Lung microvascular endothelial cell (primary cell): ENCODE data around the gene UNC5B. TPM values are rescaled to one million over a fixed set of nuclear protein-coding genes. Genes with fewer than 3 reads are reported as not detected.

Source experiments
- DNase-seq, 2 donors: peaks; one replicate each; pipeline versions ENCODE4 v3.0.0 to v3.0.0-alpha.2; 2010; ENCODE audit warnings: low read depth in 2 of 2
- total RNA-seq: library from RNA; depleted of rRNA; stranded (reverse); fragments of >200 nt; gene quantifications from 2 replicates; pipeline ENCODE4 v1.2.1, GENCODE V29; 2014

The UNC5B gene
- total RNA-seq, 1 donor from 2014 or later, result 10.9 TPM

DNA sequence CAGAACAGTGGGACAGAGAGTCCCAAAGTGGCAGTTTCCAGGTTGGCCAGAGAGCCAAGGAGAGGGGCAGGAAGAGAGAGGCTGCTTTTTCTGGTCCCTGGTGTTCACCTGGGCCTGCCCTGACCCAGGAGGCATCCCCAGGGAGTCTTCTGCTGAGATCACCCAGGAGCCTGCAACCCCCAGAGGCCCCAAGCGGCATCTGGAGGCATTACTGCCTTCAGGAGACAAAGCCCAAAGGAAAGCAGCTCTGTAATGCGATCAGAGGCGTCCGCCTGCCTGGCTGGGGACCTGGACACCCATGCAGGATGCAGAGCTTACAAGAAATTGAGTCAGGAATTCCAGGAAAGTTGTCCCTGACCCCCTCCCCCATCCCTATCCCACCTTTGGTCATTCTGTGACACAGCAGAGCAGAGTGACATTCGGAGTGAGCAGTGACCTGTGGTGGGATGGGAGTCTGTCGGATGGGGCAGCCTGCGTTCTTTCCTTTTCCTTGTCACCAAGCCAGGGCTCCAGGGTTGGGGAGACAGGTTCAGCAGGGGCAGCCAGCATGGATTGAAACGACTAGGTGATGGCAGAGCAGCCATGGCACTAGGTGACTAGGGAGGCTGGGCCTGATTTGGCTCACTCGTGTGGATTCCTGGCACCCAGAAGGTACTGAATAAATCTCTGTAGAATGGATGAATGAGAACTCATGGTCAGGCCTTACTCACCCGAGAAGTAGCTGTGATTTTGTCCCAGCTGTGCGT, 10.4 kb downstream of the UNC5B start:
- no peak for DNase-seq

DNA sequence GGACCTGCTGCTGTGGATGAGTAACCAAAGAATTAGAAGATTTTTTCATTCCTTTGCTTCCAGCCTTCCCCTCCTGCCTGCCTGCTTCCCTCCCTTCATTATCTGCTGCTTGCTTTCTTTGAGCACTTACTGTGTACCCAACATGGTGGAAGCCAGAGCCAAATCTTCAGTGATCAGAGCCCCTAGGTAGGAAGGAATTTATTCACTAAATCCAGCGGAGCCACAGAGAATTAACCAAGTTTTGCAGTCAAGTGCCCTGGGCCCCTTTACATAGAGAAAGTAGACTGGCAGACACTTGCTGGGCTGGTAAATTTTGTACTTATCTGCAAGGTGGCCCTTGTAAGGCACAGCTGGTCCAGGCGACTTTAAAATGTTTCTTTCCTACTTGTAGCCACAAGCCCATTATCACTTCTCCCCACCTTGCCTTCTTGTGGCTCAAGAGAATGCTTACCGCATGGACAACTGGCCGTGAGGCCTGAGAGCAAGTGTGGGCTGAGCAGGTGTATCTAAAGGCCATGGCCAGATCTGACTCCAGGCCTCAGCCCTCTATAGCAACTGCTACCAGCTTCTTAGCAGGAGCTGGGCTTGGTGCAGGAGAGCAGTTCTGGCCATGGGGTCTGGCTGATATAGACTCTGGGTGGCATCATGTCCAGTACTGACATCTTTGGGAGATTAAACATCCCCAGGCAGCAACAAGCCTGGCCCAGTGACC, 11.1 kb downstream of the UNC5B start:
- no peak for DNase-seq

DNA sequence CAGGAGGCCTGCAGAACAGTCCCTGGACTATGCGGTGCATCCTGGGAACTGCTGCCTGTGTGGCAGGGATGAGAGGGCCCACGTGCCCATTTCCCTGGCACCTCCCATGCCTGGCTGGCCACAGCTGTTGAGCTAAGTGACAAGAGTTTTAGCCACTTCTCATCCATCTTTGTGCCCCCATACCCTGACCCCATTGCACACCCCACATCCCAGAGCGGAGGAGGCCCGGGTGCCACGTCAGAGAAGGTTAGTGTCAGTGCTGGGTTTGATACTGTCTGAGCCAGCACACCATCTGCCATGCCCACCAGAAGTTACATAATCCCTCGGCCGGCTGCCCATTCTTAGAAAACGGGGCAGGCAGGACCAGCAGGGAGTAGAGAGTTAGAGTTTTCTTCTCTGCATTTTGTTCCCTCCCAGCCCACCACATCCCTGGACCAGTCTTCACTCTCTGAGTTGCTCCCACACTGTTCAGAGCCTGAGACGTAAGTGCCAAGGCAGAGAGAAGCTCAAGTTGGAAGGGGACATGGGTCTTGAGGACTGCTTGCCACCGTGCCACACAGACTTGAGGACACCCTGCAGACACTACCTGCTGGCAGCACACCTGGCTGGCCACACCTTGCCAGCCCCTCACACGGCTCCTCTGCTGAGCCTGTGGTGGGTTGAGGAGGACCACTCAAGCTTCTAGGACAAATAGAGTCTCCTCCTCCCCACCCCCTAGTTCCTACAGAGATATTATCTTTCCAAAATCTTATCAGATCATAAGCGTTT, 13.1 kb downstream of the UNC5B start:
- no peak for DNase-seq

DNA sequence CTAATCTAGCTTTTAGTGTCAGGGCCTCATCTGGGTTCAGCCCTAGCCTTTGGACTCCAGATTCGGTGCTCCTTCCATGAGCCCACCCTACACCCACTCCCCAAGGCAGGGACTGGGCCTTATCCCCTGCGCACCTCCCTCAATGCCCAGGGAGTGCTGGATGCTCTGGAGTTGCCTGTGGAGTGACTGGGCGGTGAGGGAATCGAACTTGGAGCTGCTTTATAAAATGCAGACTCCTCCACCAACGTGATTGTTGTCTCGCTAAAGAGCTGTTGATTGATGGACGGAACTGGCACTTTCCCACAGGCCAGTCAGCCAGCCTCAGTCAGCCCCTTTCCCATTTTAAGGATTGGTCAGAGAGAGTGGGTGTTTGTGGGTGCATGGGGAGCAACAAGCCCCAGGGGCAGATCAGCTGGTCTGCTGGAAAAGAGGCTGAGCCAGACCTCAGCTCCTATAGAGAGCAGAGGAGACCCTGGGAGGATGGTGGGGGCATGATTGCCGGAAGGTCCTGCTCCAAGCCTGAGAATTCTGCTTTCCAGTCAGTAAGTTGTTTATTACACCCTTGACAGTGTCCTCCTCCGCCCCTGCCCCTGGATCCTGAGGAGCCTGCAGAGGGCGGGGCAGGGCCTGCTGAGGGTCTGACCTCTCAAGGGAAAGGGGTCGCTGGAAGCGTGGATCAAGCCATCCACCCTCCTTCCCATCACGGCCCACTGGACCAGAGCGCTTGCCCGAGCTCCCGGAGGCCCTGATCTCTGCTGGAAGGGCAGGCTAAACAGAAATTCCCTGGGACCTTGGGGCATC, 16.7 kb downstream of the UNC5B start:
- DNase-seq, result no peak

DNA sequence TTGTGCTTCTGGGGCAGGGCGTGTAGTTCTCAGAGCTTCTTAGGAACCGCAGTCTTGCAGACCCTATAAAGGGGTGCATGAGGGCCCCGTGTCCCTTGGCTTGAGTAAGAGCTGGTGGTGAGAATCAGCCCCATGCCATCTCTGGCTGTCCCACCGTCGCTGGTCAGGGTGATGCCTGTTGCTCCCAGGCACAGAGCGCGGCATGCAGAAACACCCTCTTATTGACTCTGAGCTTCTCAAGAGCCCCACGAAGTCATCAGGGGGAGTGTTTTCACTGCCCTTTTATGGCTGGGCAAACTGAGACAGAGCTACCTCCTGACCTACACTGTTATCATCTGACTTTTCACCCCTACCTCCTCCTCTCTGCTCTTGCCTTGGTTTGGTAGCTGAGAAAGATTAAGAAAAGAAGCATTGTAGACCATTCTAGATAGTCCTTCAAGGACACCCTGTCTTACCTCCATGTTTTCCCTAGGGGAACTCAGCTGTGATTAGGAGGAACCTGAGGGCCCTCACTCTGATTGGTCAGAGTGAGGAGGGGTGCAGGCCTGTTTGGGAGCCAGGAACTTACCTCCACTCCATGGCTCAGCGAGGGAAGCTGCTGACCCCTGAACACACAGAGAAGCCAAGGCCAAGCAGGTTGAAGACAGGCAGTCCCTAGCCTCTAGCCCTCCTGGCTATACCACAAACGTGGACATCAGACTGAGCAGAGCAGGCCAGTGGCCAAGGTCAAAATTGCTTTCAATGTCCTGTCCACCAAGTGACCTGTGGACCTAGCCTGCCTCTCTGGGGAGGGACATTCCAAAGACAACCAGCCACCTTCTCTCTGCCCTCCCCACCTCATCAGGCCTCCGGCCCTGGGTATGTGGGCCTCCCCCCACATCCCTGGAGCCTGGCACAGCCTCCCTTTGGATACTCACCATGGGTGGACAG, 17.6 kb downstream of the UNC5B start:
- no peak for DNase-seq

DNA sequence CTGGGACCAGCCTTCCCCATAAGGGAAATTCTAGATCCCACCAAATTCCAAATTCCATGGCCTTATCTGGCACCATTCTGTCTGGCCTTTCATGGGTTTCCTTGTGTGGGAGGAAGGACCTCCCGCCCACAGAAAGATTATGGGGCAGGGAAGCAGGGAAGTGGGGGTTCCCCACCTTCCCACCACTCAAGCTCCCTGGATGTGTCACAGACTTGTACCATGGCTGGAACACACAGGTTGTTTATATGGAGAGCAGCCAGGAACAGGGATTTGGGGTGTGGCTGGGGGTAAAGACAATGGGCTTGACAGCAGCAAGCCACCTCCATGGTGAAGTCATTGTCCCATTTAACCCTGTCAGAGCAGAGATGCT, 18.3 kb downstream of the UNC5B start:
- no peak for DNase-seq

DNA sequence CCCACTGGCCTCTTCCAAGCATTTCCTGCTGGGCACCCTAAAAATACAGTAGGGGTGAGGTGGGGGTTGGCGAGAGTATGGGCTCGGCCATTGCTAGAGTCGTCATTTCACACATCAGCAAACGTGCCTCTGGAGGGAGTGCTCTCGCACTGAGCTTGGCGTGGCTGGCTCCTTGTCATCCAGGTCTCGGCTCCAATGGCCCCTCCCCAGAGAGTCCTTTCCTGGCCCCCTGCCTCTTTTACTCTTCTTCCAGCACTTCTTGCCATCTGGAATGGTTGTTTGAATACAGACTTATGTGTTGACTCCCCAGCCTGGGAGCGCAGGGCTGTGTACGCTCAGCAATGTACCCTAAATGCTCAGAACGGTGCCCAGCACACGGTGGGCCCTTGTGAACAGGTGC, 18.8 kb downstream of the UNC5B start:
- no peak for DNase-seq

DNA sequence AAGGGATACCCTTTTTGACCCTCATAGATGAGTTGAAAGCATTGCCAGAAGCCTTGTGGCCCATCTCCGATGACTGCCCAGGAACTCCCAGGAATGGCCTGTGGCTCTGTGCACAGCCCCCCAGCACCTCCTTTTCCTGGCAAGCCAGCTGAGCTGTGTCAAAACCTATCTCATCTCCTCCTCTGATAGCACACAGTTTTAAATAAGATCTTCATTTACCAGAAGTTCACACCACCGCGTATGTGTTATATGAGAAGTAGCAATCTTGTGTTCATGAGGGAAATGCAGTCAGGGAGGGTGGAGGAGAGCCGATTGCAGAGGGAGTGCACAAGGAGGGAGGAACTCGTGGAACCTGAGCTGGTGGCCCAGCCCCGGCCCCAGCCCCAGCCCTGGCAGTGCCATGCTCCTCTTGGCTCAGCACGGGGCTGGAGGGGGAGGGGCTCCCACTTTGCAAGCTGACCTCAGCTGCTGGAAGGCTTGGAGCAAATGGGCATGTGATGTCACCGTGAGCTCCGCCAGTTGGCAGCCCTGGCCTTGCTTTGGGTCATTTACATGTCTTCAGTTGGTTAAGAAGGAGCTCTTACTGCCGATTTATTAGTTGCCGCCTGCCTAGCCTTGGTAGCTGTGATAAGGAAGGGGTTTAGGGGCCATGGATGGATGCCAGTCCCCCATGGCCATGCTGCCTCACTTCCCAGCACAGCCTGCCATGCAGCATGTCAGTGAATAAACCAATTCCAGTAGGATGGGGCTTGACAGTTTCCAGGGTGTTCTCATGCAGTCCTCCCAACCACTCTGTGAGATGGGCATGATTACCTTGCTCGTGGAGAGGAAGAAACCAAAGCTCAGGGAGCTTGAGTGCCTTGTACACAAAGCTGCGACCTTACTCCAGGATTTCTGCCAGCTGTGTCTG, 20.0 kb downstream of the UNC5B start:
- DNase-seq, result peak in 1 of 2 donors; percentile 30

DNA sequence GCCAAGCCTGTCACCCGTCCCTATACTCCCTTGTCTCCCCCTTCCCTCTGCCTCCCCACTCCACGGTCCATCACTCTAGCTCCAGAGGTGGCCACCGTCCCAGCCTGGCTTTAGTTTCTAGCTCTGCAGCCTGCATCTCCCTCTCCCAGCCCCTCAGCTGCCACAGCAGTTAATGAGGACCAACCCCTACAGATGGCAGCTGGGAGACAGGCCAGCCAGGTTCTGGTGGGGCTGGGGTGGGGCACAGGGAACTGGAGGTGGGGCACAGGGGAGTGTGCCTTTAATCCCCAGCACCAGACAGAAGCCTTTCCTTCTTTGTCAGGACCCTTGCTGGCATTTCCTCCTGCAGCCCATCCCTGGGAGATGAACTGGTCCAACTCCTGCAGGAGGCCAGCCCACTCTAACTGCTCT, 21.1 kb downstream of the UNC5B start:
- no peak for DNase-seq

DNA sequence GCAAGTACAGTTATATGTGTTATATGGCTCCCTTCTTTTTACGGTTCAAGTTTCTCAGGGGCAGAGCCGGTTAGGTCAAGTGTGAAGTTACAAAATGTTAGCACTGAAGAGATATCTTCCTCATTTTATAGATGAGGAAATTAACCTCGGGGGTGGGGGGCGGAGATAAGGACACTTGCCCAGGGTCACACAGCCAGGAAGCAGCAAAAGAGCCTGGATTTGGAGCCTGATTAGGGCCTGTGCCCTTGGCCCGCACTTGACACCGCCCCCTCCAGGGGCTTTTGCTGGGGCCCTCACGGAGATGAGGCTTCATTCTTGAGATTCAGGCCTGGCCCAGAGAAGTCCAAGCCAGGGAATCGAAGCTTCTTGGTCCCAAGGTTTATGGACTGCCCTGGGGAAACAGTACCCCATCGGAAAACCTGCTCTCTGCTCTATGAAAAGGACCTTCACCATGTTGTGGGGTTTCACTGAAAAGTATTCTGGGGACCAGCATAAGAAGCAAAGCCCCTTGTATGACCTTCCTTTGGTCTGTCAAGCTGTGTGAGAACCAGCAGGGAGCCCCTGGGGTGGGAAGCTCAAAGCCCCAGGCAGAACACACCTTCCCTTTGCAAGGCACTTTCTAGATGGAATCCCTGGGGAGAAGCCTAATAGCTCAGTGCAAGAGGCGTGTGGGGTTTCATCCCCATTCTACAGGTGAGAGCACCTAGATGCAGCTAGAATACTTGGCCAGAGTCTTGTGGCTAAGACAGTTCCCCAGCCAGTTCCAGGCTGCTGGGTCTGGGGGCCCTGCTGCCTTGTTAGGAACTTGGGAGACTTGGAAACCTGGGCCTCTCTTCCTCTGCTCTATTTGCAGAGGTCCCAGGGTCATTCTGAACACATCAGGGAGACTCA, 21.9 kb downstream of the UNC5B start:
- no peak for DNase-seq

DNA sequence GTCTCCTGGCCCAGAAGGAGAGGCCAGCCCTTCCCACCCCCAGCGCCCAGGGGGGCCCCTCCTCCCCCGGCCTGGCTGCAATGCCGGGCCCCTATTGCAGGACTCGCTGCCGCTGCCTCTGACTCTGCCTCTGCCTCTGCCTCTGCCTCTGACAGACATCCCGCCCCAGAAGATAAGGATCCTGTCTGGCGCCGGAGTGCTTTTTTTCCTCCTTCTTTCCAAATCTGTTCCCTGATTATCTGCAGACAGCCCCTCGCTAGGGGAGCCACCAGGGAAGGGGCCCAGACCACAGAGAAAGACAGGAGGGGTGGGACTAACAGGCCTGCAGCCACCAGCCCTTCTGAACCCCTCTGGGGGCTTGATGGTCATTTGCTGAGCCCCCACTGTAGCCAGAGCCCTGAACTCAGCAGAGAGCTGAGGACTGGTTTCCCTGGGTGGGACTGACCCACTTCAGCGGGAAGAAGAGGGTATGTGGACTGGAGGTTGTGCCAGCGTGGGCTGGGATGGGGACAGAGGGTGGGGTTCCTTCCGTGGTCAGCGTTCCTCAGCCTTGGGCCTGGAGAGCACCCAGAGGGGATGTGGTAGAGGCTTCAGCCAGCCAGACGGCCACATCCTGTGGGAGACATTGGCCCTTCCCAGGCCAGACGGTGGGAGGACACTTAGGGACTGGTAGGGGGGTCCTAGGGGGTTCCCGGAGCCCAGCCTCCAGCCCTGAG, 22.8 kb downstream of the UNC5B start:
- peak in 1 of 2 donors; percentile 60 for DNase-seq

DNA sequence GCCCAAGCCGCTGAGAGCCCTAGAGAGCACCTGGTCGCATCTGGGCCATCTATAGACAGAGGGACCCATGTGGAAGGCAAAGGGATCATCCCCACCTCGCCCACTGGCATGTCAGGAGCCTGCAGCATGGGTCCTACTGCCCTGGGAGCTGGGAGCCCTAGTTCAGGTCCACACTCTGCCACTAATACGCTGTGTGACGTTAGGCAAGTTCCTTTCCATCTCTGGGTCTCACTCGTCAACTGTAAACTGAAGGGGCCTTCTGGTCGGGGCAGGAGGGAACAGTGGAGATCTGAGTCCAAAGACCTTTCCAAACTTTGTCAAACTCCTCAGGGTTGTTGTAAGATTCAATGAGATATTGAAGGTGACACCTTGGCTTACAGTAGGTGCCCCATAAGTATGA, 23.4 kb downstream of the UNC5B start:
- DNase-seq, result no peak

DNA sequence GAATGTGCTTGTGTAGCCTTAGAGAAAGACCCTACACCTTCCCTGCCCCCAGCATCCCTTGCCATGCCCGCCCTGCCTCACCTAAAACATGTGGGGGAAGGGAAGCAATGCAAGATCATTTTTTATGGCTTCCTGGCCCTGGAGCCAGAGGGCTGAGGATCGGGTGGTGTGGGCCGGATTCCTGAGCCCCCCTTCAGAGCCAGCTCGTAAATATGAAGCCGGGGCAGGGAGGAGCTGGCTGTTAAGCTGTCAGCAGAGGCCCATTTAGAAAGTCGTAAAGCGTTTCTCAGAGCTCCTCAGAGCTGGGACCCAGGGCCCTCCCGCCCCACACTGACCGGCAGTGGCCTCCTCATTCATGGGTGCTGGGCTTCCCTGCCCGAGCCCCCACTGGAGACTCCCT, 23.9 kb downstream of the UNC5B start:
- no peak for DNase-seq

DNA sequence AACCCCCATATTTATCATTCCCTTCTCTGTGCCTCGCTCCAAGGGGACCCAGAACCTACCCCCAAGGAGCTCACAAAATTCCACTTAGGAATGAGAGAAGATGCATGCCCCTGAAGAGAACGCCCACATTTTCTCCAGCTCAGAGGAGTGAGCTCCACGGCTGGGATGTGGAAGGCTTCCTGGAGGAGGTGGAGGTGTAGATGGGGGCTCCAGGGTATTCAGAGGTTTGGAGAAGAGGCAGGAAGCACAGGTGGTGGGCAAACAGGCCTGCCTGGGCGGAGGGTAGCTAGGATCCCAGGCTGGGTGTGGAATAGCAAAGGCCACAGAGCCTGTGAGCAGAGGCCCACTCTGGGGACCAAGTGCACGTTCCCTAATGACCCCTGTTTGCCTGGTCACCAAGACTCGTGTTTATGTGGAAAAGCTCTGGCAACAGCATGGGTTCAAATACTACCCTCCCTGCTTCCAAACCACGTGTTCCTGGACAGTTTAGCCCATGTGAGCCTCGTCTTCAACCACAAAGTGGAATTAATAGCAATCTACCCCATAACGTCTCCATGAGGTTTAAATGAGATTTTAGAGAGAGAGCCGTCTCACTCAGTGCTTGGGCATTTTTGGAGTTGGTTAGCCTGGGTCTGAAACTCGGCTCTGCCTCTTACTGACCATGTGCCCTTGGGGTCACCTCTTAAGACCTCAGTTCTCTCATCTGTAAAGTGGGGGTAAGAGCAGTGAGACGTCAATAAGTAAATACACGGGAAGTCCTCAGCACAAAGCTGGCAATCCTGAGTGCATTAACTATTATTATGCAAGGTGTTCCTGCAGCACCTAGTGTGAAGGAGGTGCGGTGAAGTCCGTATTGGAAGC, 24.7 kb downstream of the UNC5B start:
- no peak for DNase-seq

DNA sequence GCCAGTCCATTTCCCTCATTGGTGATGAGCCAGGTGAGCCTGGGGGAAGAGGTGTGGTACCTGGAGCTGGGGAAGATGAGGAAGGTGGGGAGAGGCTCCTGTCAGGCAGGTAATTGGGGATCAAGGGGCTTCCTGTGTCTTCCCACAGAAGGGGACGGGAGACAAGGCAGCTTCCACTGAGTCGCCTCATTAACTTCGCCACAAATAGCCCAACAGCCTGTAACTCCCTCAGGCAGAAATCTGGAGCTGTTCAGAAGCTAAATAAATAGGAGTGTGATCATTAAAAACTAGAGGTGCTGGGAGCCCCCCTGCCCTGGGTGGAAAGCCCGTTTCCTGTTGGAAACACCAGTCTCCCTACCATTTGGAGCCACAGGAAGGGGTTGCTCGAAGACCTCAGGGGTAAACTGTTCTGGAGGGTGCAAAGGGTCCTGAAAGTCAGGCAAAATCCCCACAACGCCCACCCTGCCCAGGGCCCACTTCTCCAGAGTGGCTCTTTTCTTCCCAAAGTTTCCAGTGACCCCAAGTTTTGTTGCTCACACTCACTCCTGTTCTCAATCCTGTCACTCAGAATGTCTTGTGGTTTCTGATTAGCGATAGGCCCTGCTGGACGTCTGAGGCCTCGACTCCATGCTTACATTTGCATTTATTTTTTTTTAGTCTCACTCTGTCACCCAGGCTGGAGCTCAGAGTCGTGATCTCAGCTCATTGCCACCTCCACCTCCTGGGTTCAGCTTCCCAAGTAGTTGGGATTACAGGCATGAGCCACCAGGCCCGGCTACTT, 25.7 kb downstream of the UNC5B start:
- DNase-seq, result no peak

DNA sequence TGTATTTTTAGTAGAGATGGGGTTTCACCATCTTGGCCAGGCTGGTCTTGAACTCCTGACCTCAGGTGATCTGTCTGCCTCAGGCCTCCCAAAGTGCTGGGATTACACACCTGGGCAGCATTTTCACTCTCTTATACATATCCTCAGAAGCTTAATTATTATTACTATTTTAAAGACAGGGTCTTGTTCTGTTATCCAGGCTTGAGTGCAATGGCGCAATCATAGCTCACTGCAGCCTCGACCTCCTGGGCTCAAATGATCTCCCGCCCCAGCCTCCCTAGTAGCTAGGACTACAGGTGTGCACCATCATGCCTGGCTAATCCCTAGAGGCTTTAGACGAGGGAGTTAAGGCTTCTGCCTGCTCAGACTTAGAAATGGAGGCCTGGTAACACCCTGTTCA, 26.3 kb downstream of the UNC5B start:
- no peak for DNase-seq
